HEK293 (cell line): ENCODE results near the gene ROBO4.

ENCODE experiments used
- CTCF ChIA-PET: fragments of 350-600 bp; formaldehyde crosslinking; extraction: SDS; loops from one replicate; lab custom pipeline; 2021; ENCODE audit warnings: antibody characterized with exemption; lab: Yijun Ruan, JAX
- POLR2A ChIA-PET: fragments of 300-600 bp; formaldehyde crosslinking; extraction: SDS; loops from one replicate; lab custom pipeline; 2020; ENCODE audit warnings: antibody characterized with exemption, inconsistent platforms; lab: Yijun Ruan, JAX
- H3K27ac ChIP-seq: fragments of 200-500 bp; sonication (Bioruptor generic); 2 replicates; pipeline ENCODE4 v1.5.1; 2014; ENCODE audit warnings: low read depth, low read length, control low read depth, inconsistent platforms; ENCODE audit errors: extremely low read depth
- H3K36me3 ChIP-seq, 2 experiments: fragments of 200-500 bp in 1 of 2; sonication (Bioruptor generic) in 1 of 2; 1 replicate in 1 of 2; 2 replicates in 1 of 2; pipeline ENCODE4 v1.5.1; 2014 to 2017; ENCODE audit warnings: inconsistent platforms in 2 of 2, low read length in 2 of 2; ENCODE audit not compliant: control insufficient read depth in 2 of 2, insufficient read depth in 1 of 2
- H3K4me1 ChIP-seq: fragments of 200-500 bp; sonication (Bioruptor generic); 2 replicates; pipeline ENCODE4 v1.5.1; 2014; ENCODE audit warnings: mild to moderate bottlenecking, low read length, inconsistent platforms; ENCODE audit not compliant: control insufficient read depth, insufficient read depth
- H3K4me3 ChIP-seq: 2 replicates; pipeline ENCODE4 v1.5.1; 2011; ENCODE audit warnings: low read depth, mild to moderate bottlenecking, control low read depth, low read length, moderate library complexity
- H3K9me3 ChIP-seq: fragments of 200-500 bp; sonication (Bioruptor generic); 2 replicates; pipeline ENCODE4 v1.5.1; 2014; ENCODE audit warnings: low read depth, low read length, inconsistent platforms; ENCODE audit not compliant: control insufficient read depth, insufficient read depth
- BCL6B ChIP-seq: fragments of 450-650 bp; formaldehyde crosslinking; IDR thresholded peaks from 2 replicates; pipeline ENCODE4 v1.5.1; 2017; ENCODE audit warnings: missing biosample characterization, missing genetic modification characterization
- EGR2 ChIP-seq: fragments of 450-650 bp; formaldehyde crosslinking; IDR thresholded peaks from 2 replicates; pipeline ENCODE4 v1.5.1; 2016; ENCODE audit warnings: low read depth, missing biosample characterization, missing genetic modification characterization
- HOXA7 ChIP-seq: sonication (generic); formaldehyde crosslinking; IDR thresholded peaks from 2 replicates; pipeline ENCODE4 v1.8.1; 2022; ENCODE audit warnings: missing genetic modification reagents, borderline replicate concordance
- MYNN ChIP-seq: fragments of 450-650 bp; formaldehyde crosslinking; IDR thresholded peaks from 2 replicates; pipeline ENCODE4 v1.5.1; 2016; ENCODE audit warnings: missing biosample characterization, missing genetic modification characterization, borderline replicate concordance
- REPIN1 ChIP-seq: fragments of 450-650 bp; formaldehyde crosslinking; IDR thresholded peaks from 2 replicates; pipeline ENCODE4 v1.5.1; 2017; ENCODE audit warnings: missing biosample characterization, missing genetic modification characterization, low read depth
- SP2 ChIP-seq: fragments of 450-650 bp; formaldehyde crosslinking; IDR thresholded peaks from 2 replicates; pipeline ENCODE4 v1.5.1; 2016; ENCODE audit warnings: missing biosample characterization, missing genetic modification characterization
- ZBTB1 ChIP-seq: fragments of 450-650 bp; formaldehyde crosslinking; IDR thresholded peaks from 2 replicates; pipeline ENCODE4 v1.5.1; 2016; ENCODE audit warnings: missing biosample characterization, missing genetic modification characterization
- ZBTB11 ChIP-seq: fragments of 450-650 bp; formaldehyde crosslinking; conservative IDR thresholded peaks from 2 replicates; pipeline ENCODE4 v1.5.1; 2016; ENCODE audit warnings: low read depth, missing biosample characterization, missing genetic modification characterization
- ZNF174 ChIP-seq: fragments of 450-650 bp; formaldehyde crosslinking; IDR thresholded peaks from 2 replicates; pipeline ENCODE4 v1.5.0; 2017; ENCODE audit warnings: missing biosample characterization, mild to moderate bottlenecking, missing genetic modification characterization
- ZNF175 ChIP-seq: fragments of 450-650 bp; formaldehyde crosslinking; IDR thresholded peaks from 2 replicates; pipeline ENCODE4 v1.5.1; 2016; ENCODE audit warnings: missing biosample characterization, missing genetic modification characterization
- ZNF19 ChIP-seq: fragments of 450-650 bp; formaldehyde crosslinking; IDR thresholded peaks from 2 replicates; pipeline ENCODE4; 2016; ENCODE audit warnings: missing biosample characterization, missing genetic modification characterization, low read depth
- ZNF350 ChIP-seq: fragments of 450-650 bp; formaldehyde crosslinking; IDR thresholded peaks from 2 replicates; pipeline ENCODE4 v1.5.0; 2017; ENCODE audit warnings: missing biosample characterization, mild to moderate bottlenecking, missing genetic modification characterization
- ZNF561 ChIP-seq: fragments of 450-650 bp; IDR thresholded peaks from 2 replicates; pipeline ENCODE4 v1.5.1; 2018; ENCODE audit warnings: missing biosample characterization, missing genetic modification characterization, borderline replicate concordance
- ZNF571 ChIP-seq: fragments of 450-650 bp; formaldehyde crosslinking; IDR thresholded peaks from 2 replicates; pipeline ENCODE4 v1.5.0; 2017; ENCODE audit warnings: missing biosample characterization, missing genetic modification characterization
- ZNF621 ChIP-seq: fragments of 450-650 bp; formaldehyde crosslinking; IDR thresholded peaks from 2 replicates; pipeline ENCODE4 v1.5.1; 2017; ENCODE audit warnings: missing biosample characterization, missing genetic modification characterization
- ZNF626 ChIP-seq: fragments of 450-650 bp; sonication (Bioruptor Pico); formaldehyde crosslinking; IDR thresholded peaks from 2 replicates; pipeline ENCODE4 v1.5.1; 2018; ENCODE audit warnings: missing biosample characterization, missing genetic modification characterization, inconsistent platforms
- ZNF645 ChIP-seq: fragments of 450-650 bp; formaldehyde crosslinking; IDR thresholded peaks from 2 replicates; pipeline ENCODE4; 2016; ENCODE audit warnings: missing biosample characterization, missing genetic modification characterization
- ZNF660 ChIP-seq: fragments of 450-650 bp; IDR thresholded peaks from 2 replicates; pipeline ENCODE4 v1.5.1; 2018; ENCODE audit warnings: missing biosample characterization, mild to moderate bottlenecking, missing genetic modification characterization
- TF ChIP-seq, protein P1 (sequence below): fragments of 450-650 bp; formaldehyde crosslinking; IDR thresholded peaks from 2 replicates; pipeline ENCODE4 v1.5.1; 2016; ENCODE audit warnings: missing biosample characterization, missing genetic modification characterization, borderline replicate concordance
- TF ChIP-seq, protein P2 (sequence below): fragments of 450-650 bp; formaldehyde crosslinking; IDR thresholded peaks from 2 replicates; pipeline ENCODE4 v1.5.1; 2016; ENCODE audit warnings: missing biosample characterization, missing genetic modification characterization, borderline replicate concordance

ROBO4 gene

DNA sequence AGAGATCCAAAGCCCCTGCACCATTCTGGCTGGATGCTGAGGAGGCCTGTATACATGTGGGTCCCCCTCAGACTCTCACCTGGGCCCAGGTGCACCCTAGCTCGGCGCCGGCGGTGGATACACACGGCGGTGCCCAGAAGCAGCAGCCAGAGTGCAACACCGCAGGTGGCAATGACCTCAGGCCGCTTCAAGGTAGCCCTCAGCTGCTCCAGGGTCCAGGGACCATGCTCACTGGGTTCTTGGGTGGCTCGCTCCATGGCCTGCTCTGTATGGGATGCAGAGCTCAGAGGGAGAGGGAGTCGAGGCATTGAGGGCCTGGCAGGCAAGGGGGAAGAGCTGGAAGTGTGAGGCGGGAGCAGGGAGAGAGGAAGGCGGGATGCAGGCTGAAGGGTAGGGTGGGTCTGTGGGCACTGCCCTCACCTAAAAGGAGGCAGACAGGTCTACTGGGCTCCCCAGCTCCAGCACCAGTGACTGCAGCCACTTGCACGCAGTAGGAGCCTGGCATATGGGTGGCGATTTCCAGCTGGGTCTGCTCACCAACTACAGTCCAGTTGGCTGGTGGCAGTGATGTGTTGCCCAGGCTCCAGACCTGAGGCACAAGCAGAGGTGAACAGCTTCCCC lies 3.8 kb downstream of the ROBO4 start (continued):
- TF ChIP-seq ZNF174 (tag by site-specific recombination), result no peak
- TF ChIP-seq ZNF175, result no peak
- TF ChIP-seq ZNF645 (tag by site-specific recombination), result no peak
- no peak for TF ChIP-seq MYNN (tag by site-specific recombination)
- TF ChIP-seq EGR2, result no peak
- no peak for TF ChIP-seq ZNF561 (tag by site-specific recombination)
- no peak for TF ChIP-seq ZNF350 (tag by site-specific recombination)
- TF ChIP-seq ZNF621 (tag by site-specific recombination), result no peak

DNA sequence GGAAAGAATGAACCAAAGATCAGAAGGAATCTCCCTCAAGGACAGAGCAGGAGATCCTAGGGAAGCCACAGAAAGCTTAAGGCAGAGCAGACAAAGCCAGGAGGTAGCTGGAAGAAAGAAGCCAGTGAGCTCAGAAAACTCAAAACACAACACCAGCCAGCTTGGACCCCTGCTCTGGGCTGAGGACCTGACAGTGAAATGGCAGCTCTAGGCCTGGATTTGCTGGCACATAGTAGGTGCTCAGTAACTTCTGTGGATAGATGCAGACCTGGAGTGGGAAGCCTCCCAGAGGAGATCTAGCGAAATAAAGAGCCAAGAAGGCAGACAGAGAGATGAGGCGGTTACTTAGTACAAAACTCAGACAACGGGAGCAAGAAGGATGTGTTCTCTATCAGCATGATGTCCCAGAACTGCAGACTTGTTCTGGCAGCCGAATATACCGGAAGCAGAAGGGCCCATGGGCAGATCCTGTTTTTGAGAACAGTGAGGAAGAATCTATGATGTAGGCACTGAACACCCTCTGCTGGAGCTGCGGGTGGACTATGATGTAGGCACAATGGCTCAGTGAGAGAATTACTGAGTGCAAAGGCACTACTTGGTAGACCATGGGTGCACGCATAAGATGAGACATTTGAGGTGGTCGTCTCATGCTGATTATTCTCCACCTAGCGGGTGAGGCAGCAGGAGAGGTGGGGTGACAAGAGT lies 4.8 kb downstream of the ROBO4 start:
- Histone ChIP-seq H3K36me3 (no peaks in the 10 kb centered on the region), H3K9me3 (no peaks in the 10 kb centered on the region), H3K4me1 (no peaks in the 10 kb centered on the region), H3K27ac (no peak overlapping the region), H3K4me3 (no peak overlapping the region)
- POLR2A ChIA-PET, result no interaction called here
- CTCF ChIA-PET, result interaction anchor here (1.0 to 1.3 kb wide), 3 partner anchors 9 to 536 kb away, joined by 3 read pairs; no protein-coding TSS in a partner anchor
- TF ChIP-seq ZNF626, result no peak
- TF ChIP-seq, protein P1, sequence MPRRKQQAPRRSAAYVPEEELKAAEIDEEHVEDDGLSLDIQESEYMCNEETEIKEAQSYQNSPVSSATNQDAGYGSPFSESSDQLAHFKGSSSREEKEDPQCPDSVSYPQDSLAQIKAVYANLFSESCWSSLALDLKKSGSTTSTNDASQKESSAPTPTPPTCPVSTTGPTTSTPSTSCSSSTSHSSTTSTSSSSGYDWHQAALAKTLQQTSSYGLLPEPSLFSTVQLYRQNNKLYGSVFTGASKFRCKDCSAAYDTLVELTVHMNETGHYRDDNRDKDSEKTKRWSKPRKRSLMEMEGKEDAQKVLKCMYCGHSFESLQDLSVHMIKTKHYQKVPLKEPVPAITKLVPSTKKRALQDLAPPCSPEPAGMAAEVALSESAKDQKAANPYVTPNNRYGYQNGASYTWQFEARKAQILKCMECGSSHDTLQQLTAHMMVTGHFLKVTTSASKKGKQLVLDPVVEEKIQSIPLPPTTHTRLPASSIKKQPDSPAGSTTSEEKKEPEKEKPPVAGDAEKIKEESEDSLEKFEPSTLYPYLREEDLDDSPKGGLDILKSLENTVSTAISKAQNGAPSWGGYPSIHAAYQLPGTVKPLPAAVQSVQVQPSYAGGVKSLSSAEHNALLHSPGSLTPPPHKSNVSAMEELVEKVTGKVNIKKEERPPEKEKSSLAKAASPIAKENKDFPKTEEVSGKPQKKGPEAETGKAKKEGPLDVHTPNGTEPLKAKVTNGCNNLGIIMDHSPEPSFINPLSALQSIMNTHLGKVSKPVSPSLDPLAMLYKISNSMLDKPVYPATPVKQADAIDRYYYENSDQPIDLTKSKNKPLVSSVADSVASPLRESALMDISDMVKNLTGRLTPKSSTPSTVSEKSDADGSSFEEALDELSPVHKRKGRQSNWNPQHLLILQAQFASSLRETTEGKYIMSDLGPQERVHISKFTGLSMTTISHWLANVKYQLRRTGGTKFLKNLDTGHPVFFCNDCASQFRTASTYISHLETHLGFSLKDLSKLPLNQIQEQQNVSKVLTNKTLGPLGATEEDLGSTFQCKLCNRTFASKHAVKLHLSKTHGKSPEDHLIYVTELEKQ, result no peak
- no peak for TF ChIP-seq BCL6B (tag by site-specific recombination)
- no peak for TF ChIP-seq SP2
- no peak for TF ChIP-seq ZNF660 (tag by site-specific recombination)
- TF ChIP-seq HOXA7, result no peak
- TF ChIP-seq ZNF19 (tag by site-specific recombination), result no peak
- no peak for TF ChIP-seq ZBTB1 (tag by site-specific recombination)
- TF ChIP-seq ZNF571 (tag by site-specific recombination), result no peak
- TF ChIP-seq REPIN1 (tag by site-specific recombination), result no peak
- TF ChIP-seq, protein P2, sequence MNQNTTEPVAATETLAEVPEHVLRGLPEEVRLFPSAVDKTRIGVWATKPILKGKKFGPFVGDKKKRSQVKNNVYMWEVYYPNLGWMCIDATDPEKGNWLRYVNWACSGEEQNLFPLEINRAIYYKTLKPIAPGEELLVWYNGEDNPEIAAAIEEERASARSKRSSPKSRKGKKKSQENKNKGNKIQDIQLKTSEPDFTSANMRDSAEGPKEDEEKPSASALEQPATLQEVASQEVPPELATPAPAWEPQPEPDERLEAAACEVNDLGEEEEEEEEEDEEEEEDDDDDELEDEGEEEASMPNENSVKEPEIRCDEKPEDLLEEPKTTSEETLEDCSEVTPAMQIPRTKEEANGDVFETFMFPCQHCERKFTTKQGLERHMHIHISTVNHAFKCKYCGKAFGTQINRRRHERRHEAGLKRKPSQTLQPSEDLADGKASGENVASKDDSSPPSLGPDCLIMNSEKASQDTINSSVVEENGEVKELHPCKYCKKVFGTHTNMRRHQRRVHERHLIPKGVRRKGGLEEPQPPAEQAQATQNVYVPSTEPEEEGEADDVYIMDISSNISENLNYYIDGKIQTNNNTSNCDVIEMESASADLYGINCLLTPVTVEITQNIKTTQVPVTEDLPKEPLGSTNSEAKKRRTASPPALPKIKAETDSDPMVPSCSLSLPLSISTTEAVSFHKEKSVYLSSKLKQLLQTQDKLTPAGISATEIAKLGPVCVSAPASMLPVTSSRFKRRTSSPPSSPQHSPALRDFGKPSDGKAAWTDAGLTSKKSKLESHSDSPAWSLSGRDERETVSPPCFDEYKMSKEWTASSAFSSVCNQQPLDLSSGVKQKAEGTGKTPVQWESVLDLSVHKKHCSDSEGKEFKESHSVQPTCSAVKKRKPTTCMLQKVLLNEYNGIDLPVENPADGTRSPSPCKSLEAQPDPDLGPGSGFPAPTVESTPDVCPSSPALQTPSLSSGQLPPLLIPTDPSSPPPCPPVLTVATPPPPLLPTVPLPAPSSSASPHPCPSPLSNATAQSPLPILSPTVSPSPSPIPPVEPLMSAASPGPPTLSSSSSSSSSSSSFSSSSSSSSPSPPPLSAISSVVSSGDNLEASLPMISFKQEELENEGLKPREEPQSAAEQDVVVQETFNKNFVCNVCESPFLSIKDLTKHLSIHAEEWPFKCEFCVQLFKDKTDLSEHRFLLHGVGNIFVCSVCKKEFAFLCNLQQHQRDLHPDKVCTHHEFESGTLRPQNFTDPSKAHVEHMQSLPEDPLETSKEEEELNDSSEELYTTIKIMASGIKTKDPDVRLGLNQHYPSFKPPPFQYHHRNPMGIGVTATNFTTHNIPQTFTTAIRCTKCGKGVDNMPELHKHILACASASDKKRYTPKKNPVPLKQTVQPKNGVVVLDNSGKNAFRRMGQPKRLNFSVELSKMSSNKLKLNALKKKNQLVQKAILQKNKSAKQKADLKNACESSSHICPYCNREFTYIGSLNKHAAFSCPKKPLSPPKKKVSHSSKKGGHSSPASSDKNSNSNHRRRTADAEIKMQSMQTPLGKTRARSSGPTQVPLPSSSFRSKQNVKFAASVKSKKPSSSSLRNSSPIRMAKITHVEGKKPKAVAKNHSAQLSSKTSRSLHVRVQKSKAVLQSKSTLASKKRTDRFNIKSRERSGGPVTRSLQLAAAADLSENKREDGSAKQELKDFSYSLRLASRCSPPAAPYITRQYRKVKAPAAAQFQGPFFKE, result no peak
- no peak for TF ChIP-seq ZBTB11 (tag by site-specific recombination)
